GM18868 (cell line): ENCODE data around the gene SFRP4.
A peak's percentile ranks its signal among the peaks of the same experiment; 100 is the strongest.

Source experiments
- ATAC-seq: cut with Tn5 transposase; IDR thresholded peaks from one replicate; pipeline ENCODE4 v1.9.1; 2021; ENCODE audit warnings: mild to moderate bottlenecking, moderate library complexity; ENCODE audit not compliant: unreplicated experiment

The SFRP4 gene

GRCh38 chr7:37927773-37928444, 11.3 kb upstream of the SFRP4 start:
- no peak for ATAC-seq

- ATAC-seq = no peak
These were observed 9.0 kb upstream of the SFRP4 start for GRCh38 chr7:37925620-37926019.

DNA sequence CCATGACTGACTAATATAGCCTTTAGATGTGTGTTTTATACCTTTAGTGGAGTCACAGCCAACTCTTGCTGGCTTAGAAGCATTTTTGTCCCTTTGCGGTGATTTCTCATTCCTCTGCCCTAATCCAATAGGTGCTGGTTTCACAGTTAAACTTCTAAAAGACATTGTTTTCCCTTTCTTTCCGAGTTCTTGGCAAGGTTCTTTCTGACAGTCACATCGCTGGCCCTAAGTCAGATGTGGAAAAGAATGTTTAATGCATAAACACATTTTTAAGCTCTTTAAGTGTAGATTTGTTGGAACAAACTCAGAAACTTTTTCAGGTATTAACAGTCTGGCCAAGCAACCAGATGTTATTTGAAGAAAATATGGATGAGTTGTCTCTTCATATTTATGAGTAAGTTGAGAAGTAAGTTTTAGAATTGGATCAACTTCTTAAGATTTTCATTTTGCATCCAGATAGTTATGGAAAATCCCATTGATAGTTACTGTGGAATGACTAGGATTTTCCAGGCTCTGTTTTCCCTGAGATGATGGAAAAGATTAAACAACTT, 7.9 kb upstream of the SFRP4 start:
- no peak for ATAC-seq

DNA sequence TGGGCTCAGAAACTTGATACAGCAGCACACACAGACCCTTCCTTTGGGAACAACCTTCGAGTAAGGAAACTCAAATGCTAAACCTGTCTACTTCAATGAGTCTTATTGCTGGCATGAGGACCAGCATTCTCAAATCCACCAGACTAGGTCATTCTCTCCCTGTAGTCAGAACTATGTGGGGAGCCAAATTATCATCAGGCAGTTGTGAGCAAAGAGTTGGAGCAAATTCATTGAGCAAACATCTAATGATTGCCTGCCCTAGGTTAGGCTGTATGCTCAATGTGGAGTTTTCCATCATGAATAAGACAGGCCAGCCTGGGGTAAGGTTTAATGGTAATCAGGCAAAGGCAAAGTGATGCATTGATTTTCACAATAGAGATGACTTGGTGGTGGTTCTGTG, 7.4 kb upstream of the SFRP4 start:
- ATAC-seq = no peak

GRCh38 chr7:37921876-37922275, 5.3 kb upstream of the SFRP4 start:
- ATAC-seq = no peak

DNA sequence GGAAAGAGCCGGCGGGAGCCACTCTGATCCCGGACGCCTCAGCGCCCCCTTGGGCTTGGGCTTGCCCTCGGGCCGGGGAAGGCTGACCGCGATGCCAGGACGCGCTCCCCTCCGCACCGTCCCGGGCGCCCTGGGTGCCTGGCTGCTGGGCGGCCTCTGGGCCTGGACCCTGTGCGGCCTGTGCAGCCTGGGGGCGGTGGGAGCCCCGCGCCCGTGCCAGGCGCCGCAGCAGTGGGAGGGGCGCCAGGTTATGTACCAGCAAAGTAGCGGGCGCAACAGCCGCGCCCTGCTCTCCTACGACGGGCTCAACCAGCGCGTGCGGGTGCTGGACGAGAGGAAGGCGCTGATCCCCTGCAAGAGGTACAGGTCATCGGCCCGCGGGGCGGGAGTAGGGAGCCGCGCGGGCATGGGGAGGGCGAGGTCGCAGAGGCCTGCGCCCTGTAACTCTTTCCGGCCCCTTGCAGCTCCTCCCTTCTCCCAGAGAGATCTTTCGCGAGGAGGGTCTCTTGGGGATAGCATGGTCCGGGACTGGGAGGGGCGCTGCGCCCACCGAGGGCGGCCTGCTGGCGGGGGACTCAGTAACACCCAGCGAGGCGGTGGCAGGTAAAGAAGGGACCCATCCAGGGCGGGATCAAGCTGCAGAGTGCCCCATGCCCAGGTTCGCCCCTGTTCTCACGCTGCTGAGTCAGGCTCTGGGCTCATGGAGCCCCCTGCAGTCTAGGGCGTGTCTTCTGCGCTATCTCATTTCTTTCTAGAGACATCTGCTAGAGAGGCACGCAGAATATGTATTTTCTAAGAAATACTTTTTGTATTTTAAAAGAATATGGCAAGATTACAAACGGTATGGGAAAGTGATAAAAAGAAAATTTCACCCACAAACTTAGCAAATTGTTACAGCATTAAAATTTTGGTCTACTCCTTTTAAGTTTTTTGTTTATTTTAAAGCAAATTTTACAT, 4.5 kb upstream of the SFRP4 start:
- ATAC-seq = peak; percentile 63

DNA sequence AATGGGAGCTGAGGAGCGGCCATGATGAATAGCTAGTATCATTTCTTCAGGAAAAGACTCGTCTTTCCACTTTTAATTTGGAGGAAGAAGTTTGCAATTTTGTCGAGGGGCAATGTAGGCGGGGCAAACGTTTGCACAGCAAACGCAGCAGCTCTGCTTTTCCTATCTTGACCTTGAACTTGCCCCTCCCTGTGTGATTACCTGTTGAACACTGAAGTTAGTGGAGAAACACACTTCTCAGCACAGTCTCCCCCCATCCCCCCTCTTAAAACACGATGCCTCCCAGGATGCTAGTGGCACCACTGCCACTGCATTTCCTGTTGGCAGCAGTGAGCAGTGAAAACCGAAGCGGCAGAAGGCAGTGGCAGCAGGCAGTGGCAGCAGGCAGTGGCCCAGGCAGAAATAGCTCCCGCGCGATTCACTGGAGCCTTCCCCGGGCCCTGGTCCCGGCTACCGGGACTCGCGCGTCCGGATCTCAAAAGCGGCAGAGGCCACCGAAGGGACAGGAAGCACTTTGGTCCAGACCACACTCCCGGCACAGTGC, 3.8 kb upstream of the SFRP4 start, which contains the start of gene EPDR1:
EPDR1 (plus strand) TSS at position 336 of the 544 bp plus-strand sequence. CDS start 300 bp downstream, outside the sequence.
- peak; percentile 65 for ATAC-seq

DNA sequence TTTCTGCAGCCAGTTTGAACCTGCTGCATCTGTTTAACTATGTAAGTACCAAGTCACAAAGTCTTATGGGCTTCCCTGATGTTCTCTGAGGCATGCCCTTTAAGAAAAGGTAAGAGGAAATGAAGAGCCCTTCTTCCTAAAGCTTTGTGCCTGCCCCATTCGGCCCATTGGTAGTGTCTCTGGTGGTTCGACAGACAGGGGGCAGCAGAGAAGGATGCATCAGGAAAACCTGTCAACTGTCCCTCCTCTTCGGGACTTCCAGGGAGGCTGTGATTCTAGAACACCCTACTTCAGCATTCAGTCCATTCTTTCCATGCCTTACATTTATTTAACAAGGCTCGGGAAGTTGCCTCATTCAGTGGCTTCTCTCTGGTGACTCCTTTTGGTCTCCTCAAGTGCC, 1.9 kb upstream of the SFRP4 start:
- no peak for ATAC-seq

- ATAC-seq = no peak
These were observed 472 bp downstream of the SFRP4 start for GRCh38 chr7:37916017-37916672.

- peak; percentile 44 for ATAC-seq
These were observed 1.2 kb downstream of the SFRP4 start for GRCh38 chr7:37915438-37915837.

DNA sequence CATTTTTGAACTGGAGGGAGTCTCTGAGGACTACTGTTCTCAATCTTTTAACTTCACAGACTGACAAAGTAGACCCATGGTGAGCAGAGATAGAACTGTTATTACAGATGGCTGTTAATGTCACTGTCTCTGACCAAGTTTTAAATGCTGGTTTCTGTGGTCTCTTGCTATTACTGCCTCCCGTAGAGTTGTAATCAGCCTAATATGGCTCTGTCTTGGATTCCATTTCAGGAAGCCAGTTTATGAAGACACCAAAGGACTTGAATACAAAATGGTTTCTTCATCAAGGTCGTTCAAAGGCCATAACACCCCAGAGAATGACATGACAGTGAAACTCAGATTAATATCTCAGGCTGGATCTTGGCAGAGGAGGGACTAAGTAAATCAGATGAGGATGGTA, 3.9 kb downstream of the SFRP4 start:
- no peak for ATAC-seq

DNA sequence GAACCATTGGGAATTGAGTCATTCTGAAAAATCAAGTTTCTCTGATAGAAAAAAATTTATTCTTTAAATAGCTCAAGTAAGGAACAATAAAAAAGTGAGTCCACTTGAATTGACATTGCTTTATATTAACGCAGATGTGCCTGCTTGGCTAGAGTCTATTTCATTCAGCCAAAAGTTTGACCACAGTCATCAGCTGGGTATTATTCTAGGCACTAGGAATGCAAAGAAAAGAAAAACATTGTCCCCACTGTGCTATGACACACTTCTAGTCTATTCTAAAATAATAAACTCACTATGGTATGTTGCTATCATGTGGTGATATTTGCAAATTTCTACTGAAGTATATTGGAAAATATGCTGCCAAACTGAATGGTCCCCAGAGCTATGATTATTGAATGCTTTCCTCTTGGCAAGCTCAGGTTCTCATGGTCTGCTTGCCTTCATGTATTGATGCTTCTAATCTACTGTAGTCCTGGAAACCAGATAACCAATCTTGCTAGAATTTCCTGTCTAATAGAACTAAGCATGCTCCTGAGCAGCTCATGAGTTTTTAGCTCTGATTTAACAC, 8.3 kb downstream of the SFRP4 start:
- no peak for ATAC-seq

- no peak for ATAC-seq
These were observed 14.6 kb downstream of the SFRP4 start for GRCh38 chr7:37901890-37902524.

DNA sequence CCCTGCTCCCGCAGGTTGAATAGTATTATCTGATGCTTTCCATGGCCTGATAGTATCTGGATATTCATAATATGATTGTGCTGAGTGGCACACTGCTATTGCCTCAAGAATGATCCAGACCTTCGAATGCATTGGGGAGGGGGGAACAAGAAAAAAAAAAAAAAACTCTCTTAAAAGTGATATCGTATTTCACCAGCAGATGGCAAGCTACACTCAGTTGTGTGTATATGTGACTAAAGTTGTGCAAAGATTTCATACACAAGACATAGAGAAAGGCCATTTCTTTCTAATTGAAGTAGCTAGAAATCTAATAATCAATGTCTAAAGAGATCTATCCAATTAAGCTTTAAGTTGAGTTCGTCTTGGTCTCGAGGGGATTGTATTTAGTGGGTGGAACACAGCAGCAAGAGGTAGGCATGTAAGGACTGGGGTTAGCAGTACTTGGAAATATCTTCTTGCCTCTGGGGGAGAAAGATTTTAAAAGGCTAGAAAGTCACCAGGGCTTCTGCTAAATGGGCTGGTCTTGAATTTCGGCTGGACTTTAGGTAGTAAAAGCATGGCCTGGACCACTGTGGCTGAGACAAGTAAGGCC, 15.3 kb downstream of the SFRP4 start:
- ATAC-seq = peak; percentile 46

DNA sequence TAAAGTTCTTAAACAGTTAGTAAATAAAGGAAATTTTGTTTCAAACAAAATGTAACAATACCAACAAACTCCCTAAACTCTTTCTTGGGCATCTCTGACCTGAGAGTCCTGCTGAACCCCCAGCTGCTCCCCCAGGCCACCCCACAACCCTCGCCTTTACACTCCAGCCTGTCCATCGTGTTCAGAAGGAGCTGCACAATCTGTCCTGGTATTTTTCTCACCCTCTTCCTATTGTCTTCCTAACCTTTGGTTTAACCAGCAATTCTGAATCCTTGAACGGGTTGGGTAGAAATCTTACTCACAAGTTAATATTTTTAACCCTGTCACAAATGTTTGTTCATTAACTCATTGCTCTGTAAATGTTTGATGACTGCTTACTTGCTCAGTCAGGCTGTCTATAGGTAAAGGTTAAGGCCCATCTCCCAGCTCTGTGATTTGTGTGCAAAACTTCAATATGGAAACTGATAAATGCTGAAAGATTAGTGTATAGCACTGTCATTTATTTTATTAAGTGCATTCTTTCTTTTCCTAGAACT, 16.8 kb downstream of the SFRP4 start:
- ATAC-seq = no peak

DNA sequence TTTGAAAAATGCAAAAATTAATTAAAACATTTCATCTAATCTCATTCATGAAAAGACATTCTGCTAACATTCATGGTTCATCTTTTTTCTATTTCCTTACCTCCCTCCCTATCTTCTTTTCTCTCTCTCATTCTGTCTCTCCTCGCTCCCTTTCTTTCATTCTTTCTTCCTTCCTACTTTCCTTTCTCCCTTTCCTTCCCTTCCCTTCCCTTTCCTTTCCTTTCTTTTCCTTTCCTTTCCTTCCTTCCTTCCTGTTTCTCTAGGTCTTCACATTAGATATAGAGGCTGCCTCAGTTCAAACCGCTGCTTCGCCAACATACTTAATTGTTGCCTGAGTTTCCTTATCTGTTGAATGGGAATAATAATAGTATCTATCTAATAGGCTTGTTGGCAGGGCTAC, 21.9 kb downstream of the SFRP4 start:
- no peak for ATAC-seq

GRCh38 chr7:37893359-37893758, 23.3 kb downstream of the SFRP4 start:
- no peak for ATAC-seq

GRCh38 chr7:37882086-37882485, 34.5 kb downstream of the SFRP4 start:
- ATAC-seq = no peak
